Activated CD8-positive, alpha-beta T cell treated with anti-CD3 and anti-CD28 coated beads for 36 hours (primary cell): ENCODE results near the gene HPCAL1. TPM values are rescaled to one million over a fixed set of nuclear protein-coding genes. Genes with fewer than 3 reads are reported as not detected.
A peak's percentile ranks its signal among the peaks of the same experiment; 100 is the strongest.

Experiments
- ATAC-seq: fragments of 200-7000 bp; cut with Tn5 transposase; one replicate; pipeline ENCODE4 v1.10.0; 2021; ENCODE audit warnings: mild to moderate bottlenecking, moderate library complexity
- CTCF ChIA-PET: fragments of 350-600 bp; sonication (Branson Sonifier 250); formaldehyde crosslinking; loops from one replicate; lab custom pipeline; 2021; ENCODE audit warnings: antibody characterized with exemption; lab: Charles Lee
- POLR2A ChIA-PET: fragments of 350-600 bp; sonication (Branson Sonifier 250); formaldehyde crosslinking; loops from one replicate; lab custom pipeline; 2021; ENCODE audit warnings: antibody characterized with exemption; lab: Charles Lee
- DNase-seq: peaks from one replicate; pipeline ENCODE4 v3.0.0-alpha.2; 2020
- H3K27ac Mint-ChIP-seq: one replicate; pipeline ENCODE4 v1.8.0; 2021; ENCODE audit warnings: mild to moderate bottlenecking, mixed read lengths
- H3K27me3 Mint-ChIP-seq: one replicate; pipeline ENCODE4 v1.8.0; 2021; ENCODE audit warnings: mixed read lengths
- H3K36me3 Mint-ChIP-seq: one replicate; pipeline ENCODE4 v1.8.0; 2021; ENCODE audit warnings: low read depth, mixed read lengths
- H3K4me1 Mint-ChIP-seq: one replicate; pipeline ENCODE4 v1.8.0; 2021; ENCODE audit warnings: low read depth, mixed read lengths
- H3K4me3 Mint-ChIP-seq: one replicate; pipeline ENCODE4 v1.8.0; 2021; ENCODE audit warnings: mild to moderate bottlenecking, moderate library complexity, mixed read lengths
- H3K9me3 Mint-ChIP-seq: one replicate; pipeline ENCODE4 v1.8.0; 2021; ENCODE audit warnings: mixed read lengths
- CTCF ChIP-seq: fragments of 200-600 bp; IDR thresholded peaks from one replicate; pipeline ENCODE4 v1.8.0; 2022; ENCODE audit warnings: antibody characterized with exemption, mild to moderate bottlenecking
- intact Hi-C: fragments of 100-400 bp; cut with micrococcal nuclease; formaldehyde crosslinking; loops from one replicate; pipeline ENCODE4 v1.10.0; 2022
- total RNA-seq, 2 experiments: library from RNA; stranded (reverse); gene quantifications; one replicate each; pipeline ENCODE4 v1.2.3, GENCODE V29; 2021

The HPCAL1 gene
- total RNA-seq, 2 experiments from 2014 or later = 166 to 170 TPM

DNA sequence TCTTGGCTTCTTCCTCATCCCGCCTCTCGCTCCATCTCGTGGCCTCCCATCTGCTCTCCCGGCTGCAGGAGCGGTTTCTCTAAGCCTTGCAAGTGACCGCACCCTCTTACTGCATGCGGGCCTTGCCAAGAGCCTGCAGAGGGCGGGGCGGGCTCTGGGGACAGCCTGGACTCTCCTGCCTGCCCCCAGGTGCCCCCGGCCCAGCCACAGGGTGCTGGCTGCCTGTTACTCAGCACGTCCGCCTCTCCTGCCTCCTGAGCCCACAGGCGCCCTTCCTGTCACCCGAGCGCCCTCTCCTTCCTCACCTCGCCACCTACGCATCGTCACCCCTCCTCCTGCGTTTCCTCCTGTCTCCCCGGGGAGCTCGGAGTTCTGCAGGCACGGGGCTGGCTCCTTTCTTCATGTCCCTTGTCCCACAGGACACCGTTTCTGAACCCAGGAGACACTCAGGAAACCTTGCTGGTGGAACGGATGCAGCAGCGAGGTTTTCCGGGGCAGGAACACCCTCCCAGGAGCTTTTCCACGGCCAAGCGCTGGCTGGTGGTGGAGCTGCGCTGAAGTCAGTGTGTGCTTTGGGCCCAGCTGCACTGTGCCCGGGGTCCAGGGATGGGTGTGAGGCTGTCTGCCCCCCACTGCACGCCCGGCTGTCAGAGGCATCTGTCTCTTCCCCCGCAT is 28.5 kb downstream of the HPCAL1 start:
- DNase-seq (peak; percentile 92), ATAC-seq (peak; percentile 55)
- H3K4me3 Mint-ChIP-seq = peak overlapping the region; percentile 94
- POLR2A ChIA-PET = interaction anchor here (0.6 to 5.7 kb wide), 17 partner anchors 9 to 209 kb away, joined by 3 to 59 read pairs (median 4); partner anchors contain the start of genes HPCAL1, ODC1 and RRM2
- H3K9me3 Mint-ChIP-seq = peaks cover 4% of the 10 kb centered on the region
- intact Hi-C loops = loop anchor here (2.0 kb wide), 1 partner anchor 78 kb away; no protein-coding TSS in a partner anchor
- no peak for TF ChIP-seq CTCF
- CTCF ChIA-PET = interaction anchor here (1.0 to 7.2 kb wide), 8 partner anchors 10 to 104 kb away, joined by 3 to 61 read pairs (median 6); partner anchors contain the start of gene HPCAL1
- H3K27ac Mint-ChIP-seq = peak overlapping the region; percentile 91
- peaks cover 41% of the 10 kb centered on the region for H3K36me3 Mint-ChIP-seq
- H3K4me1 Mint-ChIP-seq = peaks cover 83% of the 10 kb centered on the region
- H3K27me3 Mint-ChIP-seq = no peaks in the 10 kb centered on the region

DNA sequence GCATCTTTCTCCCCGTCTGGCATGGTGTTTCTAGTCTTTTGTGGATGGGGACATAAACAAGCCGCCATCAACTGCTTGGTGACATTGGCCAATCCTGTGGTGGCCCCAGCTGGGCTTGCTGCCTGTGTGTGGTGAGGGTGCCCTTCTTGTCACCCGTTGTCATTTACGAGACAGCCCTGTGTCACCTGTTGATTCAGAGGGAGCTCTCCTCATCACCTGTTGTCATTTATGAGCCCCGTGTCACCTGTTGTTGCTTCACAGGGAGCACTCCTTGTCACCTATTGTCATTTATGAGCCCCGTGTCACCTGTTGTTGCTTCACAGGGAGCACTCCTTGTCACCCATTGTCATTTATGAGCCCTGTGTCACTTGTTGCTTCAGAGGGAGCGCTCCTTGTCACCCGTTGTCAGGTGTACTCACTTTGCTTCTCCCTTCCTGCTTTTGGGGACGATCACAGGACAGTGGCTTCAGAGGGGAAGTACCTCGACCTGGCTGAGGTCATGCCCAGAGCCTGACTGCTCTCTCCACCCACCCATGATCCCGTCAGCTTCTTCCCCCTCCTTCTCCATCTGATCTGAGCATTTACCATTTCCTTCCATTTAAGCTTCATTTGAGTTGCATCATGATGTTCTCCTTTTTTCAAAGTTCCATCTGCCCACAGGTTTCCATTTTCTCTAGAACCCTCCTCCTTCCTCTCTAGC is 29.1 kb downstream of the HPCAL1 start:
- H3K27ac Mint-ChIP-seq = peak overlapping the region; percentile 91
- peaks cover 79% of the 10 kb centered on the region for H3K4me1 Mint-ChIP-seq
- POLR2A ChIA-PET = interaction anchor here (0.6 to 5.7 kb wide), 22 partner anchors 8 to 243 kb away, joined by 3 to 59 read pairs (median 4); partner anchors contain the start of genes HPCAL1, ODC1 and RRM2
- intact Hi-C loops = loop anchor here (1.0 to 2.0 kb wide), 2 partner anchors 27 to 77 kb away; no protein-coding TSS in a partner anchor
- ATAC-seq = peak; percentile 75
- peak overlapping the region; percentile 94 for H3K4me3 Mint-ChIP-seq
- H3K27me3 Mint-ChIP-seq = no peaks in the 10 kb centered on the region
- TF ChIP-seq CTCF = no peak
- CTCF ChIA-PET = interaction anchor here (1.0 to 7.2 kb wide), 9 partner anchors 9 to 103 kb away, joined by 3 to 61 read pairs (median 4); partner anchors contain the start of gene HPCAL1
- peaks cover 4% of the 10 kb centered on the region for H3K9me3 Mint-ChIP-seq
- H3K36me3 Mint-ChIP-seq = peaks cover 45% of the 10 kb centered on the region
- peak; percentile 83 for DNase-seq

- CTCF ChIA-PET = interaction anchor here (1.0 to 7.2 kb wide), 9 partner anchors 9 to 102 kb away, joined by 3 to 61 read pairs (median 4); partner anchors contain the start of gene HPCAL1
- Mint-ChIP-seq H3K27me3 (no peaks in the 10 kb centered on the region), H3K36me3 (peaks cover 46% of the 10 kb centered on the region), H3K27ac (peak overlapping the region; percentile 91), H3K4me1 (peaks cover 77% of the 10 kb centered on the region), H3K9me3 (peaks cover 4% of the 10 kb centered on the region), H3K4me3 (peak overlapping the region; percentile 94)
- no peak for TF ChIP-seq CTCF
- DNase-seq = peak; percentile 77
- peak; percentile 38 for ATAC-seq
- POLR2A ChIA-PET = interaction anchor here (0.7 to 5.7 kb wide), 14 partner anchors 10 to 243 kb away, joined by 3 to 59 read pairs (median 4); partner anchors contain the start of gene HPCAL1
- intact Hi-C loops = loop anchor here (1.0 kb wide), 1 partner anchor 27 kb away; no protein-coding TSS in a partner anchor
These were observed 29.9 kb downstream of the HPCAL1 start for GRCh38 chr2:10332402-10333246.

DNA sequence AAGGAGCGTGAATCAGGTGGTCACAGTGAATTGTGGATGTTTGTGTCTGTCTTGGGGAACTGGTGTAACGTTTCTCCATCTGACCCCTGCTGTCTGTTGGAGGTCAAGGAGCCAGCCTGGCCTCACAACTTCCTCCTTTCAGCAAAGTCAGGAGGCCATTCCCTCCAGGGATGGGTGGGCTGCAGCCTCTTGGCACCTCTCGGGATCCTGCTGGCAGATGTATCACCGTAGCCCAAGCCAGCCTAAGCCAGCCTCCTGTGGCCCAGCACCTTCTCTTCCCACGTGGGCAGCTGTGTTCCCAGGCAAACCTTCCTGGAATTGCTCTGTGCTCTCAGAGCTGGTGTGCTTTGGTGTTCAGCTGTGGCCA is 30.5 kb downstream of the HPCAL1 start:
- DNase-seq = no peak
- Mint-ChIP-seq H3K36me3 (peaks cover 52% of the 10 kb centered on the region), H3K9me3 (peaks cover 4% of the 10 kb centered on the region), H3K27ac (peak overlapping the region; percentile 91), H3K4me1 (peaks cover 77% of the 10 kb centered on the region), H3K4me3 (peak overlapping the region; percentile 94), H3K27me3 (no peaks in the 10 kb centered on the region)
- TF ChIP-seq CTCF = no peak
- POLR2A ChIA-PET = no interaction called here
- CTCF ChIA-PET = interaction anchor here (5.2 kb wide), 1 partner anchor 76 kb away, joined by 49 read pairs; no protein-coding TSS in a partner anchor
- intact Hi-C loops = no loop called here
- ATAC-seq = no peak
